ENCODE results near the gene CHMP4B. TPM values are rescaled to one million over a fixed set of nuclear protein-coding genes. Genes with fewer than 3 reads are reported as not detected.
A peak's percentile ranks its signal among the peaks of the same experiment; 100 is the strongest.

CHMP4B gene
- total RNA-seq, 6 experiments from 2014 or later, result 81.2 to 94.2 (median 86.1) TPM

- peak; percentile 59 for DNase-seq
- Mint-ChIP-seq H3K4me1 (ENCODE audit: low read depth) (no peaks in the 10 kb centered on the region), H3K4me3 (no peak overlapping the region), H3K36me3 (ENCODE audit: low read depth) (no peaks in the 10 kb centered on the region), H3K9me3 (no peaks in the 10 kb centered on the region), H3K27me3 (ENCODE audit: insufficient read depth) (peaks cover 11% of the 10 kb centered on the region), H3K27ac (no peak overlapping the region)
- TF ChIP-seq CTCF (IDR thresholded peaks at IDR 0.05), result peak; percentile 85
These were observed 51.7 kb downstream of the CHMP4B start for GRCh38 chr20:33862709-33863403.

GRCh38 chr20:33863440-33864323 lies 52.5 kb downstream of the CHMP4B start:
- peaks cover 12% of the 10 kb centered on the region for H3K27me3 Mint-ChIP-seq (ENCODE audit: insufficient read depth)
- H3K27ac Mint-ChIP-seq, result no peak overlapping the region
- no peaks in the 10 kb centered on the region for H3K9me3 Mint-ChIP-seq
- TF ChIP-seq CTCF (IDR thresholded peaks at IDR 0.05), result no peak
- H3K4me1 Mint-ChIP-seq (ENCODE audit: low read depth), result no peaks in the 10 kb centered on the region
- H3K36me3 Mint-ChIP-seq (ENCODE audit: low read depth), result no peaks in the 10 kb centered on the region
- no peak for DNase-seq
- H3K4me3 Mint-ChIP-seq, result no peak overlapping the region

GRCh38 chr20:33864324-33864963 lies 53.3 kb downstream of the CHMP4B start:
- Mint-ChIP-seq H3K27ac (no peak overlapping the region), H3K4me3 (no peak overlapping the region), H3K4me1 (ENCODE audit: low read depth) (no peaks in the 10 kb centered on the region), H3K27me3 (ENCODE audit: insufficient read depth) (peaks cover 12% of the 10 kb centered on the region), H3K36me3 (ENCODE audit: low read depth) (no peaks in the 10 kb centered on the region), H3K9me3 (no peaks in the 10 kb centered on the region)
- no peak for TF ChIP-seq CTCF (IDR thresholded peaks at IDR 0.05)
- DNase-seq, result no peak

DNA sequence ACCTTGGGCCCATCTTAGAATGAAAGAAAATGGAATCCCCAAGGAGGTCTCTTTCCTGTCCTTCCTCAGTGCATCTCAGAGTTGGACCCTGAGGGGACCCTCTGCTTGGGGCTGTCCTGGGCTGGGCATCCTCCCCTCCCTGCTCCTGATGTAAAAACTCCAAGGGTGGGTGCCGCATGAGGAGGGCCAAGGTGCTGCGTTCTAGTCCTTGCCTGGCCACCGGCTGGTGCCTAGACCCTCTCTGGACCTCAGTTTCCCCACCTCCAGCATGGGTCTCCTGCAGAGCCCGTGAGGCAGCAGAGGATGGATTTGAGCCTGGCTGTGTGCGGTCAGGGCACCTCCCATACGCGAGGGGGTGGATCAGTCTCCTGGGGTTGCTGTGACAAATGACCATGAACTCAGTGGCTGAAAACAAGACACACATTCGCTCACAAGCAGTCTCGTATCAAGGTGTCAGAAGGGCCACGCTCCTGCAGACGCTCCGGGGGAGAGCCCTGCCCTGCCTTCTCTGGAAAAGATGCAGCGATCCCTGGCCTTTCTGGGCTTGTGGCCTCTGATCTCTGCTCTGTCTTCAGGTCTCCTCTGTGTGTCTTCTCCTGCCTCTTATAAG lies 54.7 kb downstream of the CHMP4B start:
- Mint-ChIP-seq H3K4me3 (no peak overlapping the region), H3K27ac (no peak overlapping the region), H3K4me1 (ENCODE audit: low read depth) (no peaks in the 10 kb centered on the region), H3K27me3 (ENCODE audit: insufficient read depth) (peaks cover 14% of the 10 kb centered on the region), H3K36me3 (ENCODE audit: low read depth) (no peaks in the 10 kb centered on the region), H3K9me3 (no peaks in the 10 kb centered on the region)
- no peak for DNase-seq
- no peak for TF ChIP-seq CTCF (IDR thresholded peaks at IDR 0.05)

DNA sequence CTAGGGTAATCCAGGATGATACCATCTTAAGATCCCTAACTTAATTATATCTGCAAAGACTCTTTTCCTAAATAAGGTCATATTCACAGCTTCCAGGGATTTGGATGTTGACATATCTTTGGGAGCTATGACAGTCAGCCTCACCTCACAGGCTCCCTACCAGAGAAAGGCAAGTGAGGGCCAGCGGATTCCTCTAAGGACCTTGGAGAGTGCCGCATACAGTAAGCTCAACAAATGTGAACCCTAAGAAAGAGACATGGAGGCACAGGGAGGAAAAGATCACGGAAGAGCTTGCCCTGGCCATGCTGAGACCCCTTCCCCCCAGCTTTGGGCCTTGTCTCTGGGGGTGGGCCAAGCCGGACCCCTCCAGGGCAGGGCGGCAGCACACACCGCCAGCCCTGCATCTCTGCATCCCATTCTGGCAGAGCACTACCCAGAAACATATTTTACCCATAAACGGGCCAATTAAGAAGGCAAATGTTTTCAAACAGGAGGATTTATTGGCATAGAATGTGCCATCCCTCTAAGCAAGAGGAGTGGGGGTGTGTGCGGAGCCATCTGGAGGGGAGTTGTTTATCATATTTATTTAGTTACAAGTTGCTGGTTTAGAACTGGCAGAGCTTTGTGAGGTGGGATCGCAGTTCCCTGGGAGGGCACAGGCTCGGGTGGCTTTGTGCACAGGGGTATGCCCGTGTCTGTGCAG lies 55.4 kb downstream of the CHMP4B start:
- Mint-ChIP-seq H3K27ac (no peak overlapping the region), H3K36me3 (ENCODE audit: low read depth) (no peaks in the 10 kb centered on the region), H3K9me3 (no peaks in the 10 kb centered on the region), H3K4me1 (ENCODE audit: low read depth) (0 out of 2 replicates have a peak, but pooled peaks cover 3% of the 10 kb centered on the region), H3K27me3 (ENCODE audit: insufficient read depth) (peaks cover 14% of the 10 kb centered on the region), H3K4me3 (no peak overlapping the region)
- TF ChIP-seq CTCF (IDR thresholded peaks at IDR 0.05), result no peak
- DNase-seq, result no peak

All from HFFc6 (cell line).